HCT116 (cell line): ENCODE results near the gene SPTBN1. TPM values are rescaled to one million over a fixed set of nuclear protein-coding genes. Genes with fewer than 3 reads are reported as not detected.

ENCODE experiments used
- ATAC-seq: fragments of 200-7000 bp; cut with Tn5 transposase; 2 replicates; pipeline ENCODE4 v1.9.1; 2020; ENCODE audit warnings: mild to moderate bottlenecking, moderate library complexity
- BruUV-seq: library from RNA; stranded (reverse); fragments of 400-500 nt; replicated peaks from 2 replicates; lab custom pipeline; 2021; lab: Mats Ljungman, UMichigan
- CTCF ChIA-PET: fragments of 300-600 bp; sonication (Branson Sonifier 250); formaldehyde crosslinking; loops from one replicate; lab custom pipeline; 2021; ENCODE audit warnings: antibody characterized with exemption; lab: Charles Lee
- POLR2A ChIA-PET: fragments of 300-600, 350-600 bp; sonication (Branson Sonifier 250); formaldehyde crosslinking; loops from one replicate; lab custom pipeline; 2021; ENCODE audit warnings: antibody characterized with exemption; lab: Charles Lee
- RAD21 ChIA-PET, 2 experiments: fragments of 300-600 bp; sonication (Branson Sonifier 250); formaldehyde crosslinking; loops; one replicate each; lab custom pipeline; 2023; ENCODE audit warnings: low total read pairs in 2 of 2; ENCODE audit not compliant: uncharacterized antibody in 2 of 2, unreplicated experiment in 2 of 2, low non-redundant PET in 1 of 2; lab: Charles Lee
- DNase-seq: peaks from one replicate; pipeline ENCODE4 v3.0.0-alpha.2; 2010; ENCODE audit warnings: low read depth, low spot score
- H2AFZ ChIP-seq: fragments of 200-600 bp; shearing (Covaris generic), sonication (generic); 2 replicates; pipeline ENCODE4 v1.6.1; 2017; ENCODE audit warnings: low read depth, mixed run types, mixed read lengths, antibody characterized with exemption, low read length; ENCODE audit not compliant: poor library complexity, severe bottlenecking
- H3K27ac ChIP-seq: 2 replicates; pipeline ENCODE4 v1.5.1; 2012; ENCODE audit warnings: low read depth, low read length
- H3K27me3 ChIP-seq: fragments of 200-600 bp; sonication (generic); 2 replicates; pipeline ENCODE4 v1.6.1; 2016; ENCODE audit warnings: mixed run types, low read length, mixed read lengths; ENCODE audit not compliant: insufficient read depth
- H3K36me3 ChIP-seq, 2 experiments: fragments of 200-500 bp in 1 of 2; fragments of 200-600 bp in 1 of 2; sonication (Bioruptor generic) in 1 of 2; sonication (generic) in 1 of 2; 2 replicates each; pipeline versions ENCODE4 v1.5.1 to v1.6.1; 2014 to 2016; ENCODE audit warnings: low read length in 2 of 2, inconsistent platforms in 1 of 2, mixed read lengths in 1 of 2, mixed run types in 1 of 2; ENCODE audit not compliant: insufficient read depth in 2 of 2, control insufficient read depth in 1 of 2
- H3K4me1 ChIP-seq, 2 experiments: fragments of 200-600 bp in 1 of 2; sonication (generic) in 1 of 2; 2 replicates each; pipeline versions ENCODE4 v1.5.1 to v1.6.1; 2012 to 2017; ENCODE audit warnings: low read length in 2 of 2, inconsistent platforms in 1 of 2, mild to moderate bottlenecking in 1 of 2, mixed read lengths in 1 of 2, mixed run types in 1 of 2, moderate library complexity in 1 of 2; ENCODE audit not compliant: insufficient read depth in 2 of 2, control insufficient read depth in 1 of 2
- H3K4me2 ChIP-seq: fragments of 200-600 bp; sonication (generic); 2 replicates; pipeline ENCODE4 v1.6.1; 2017; ENCODE audit warnings: mixed run types, low read length, mixed read lengths
- H3K4me3 ChIP-seq, 2 experiments: fragments of 200-600 bp in 1 of 2; sonication (generic) in 1 of 2; replicated peaks in 1 of 2; 2 replicates each; pipeline ENCODE4 v1.5.1; 2011 to 2016; ENCODE audit warnings: low read length in 2 of 2, control low read depth in 1 of 2, low read depth in 1 of 2, mild to moderate bottlenecking in 1 of 2, mixed read lengths in 1 of 2, mixed run types in 1 of 2
- H3K79me2 ChIP-seq: fragments of 200-600 bp; sonication (generic); 2 replicates; pipeline ENCODE4 v1.6.1; 2017; ENCODE audit warnings: mild to moderate bottlenecking, mixed run types, low read length, moderate library complexity, mixed read lengths; ENCODE audit not compliant: insufficient read depth
- H3K9ac ChIP-seq: fragments of 200-600 bp; sonication (generic); 2 replicates; pipeline ENCODE4 v1.6.1; 2016; ENCODE audit warnings: low read length, mixed read lengths
- H3K9me2 ChIP-seq: fragments of 200-600 bp; sonication (generic), shearing (Covaris generic); 2 replicates; pipeline ENCODE4 v1.6.1; 2017; ENCODE audit warnings: mixed run types, mild to moderate bottlenecking, moderate library complexity; ENCODE audit not compliant: insufficient read depth
- H3K9me3 ChIP-seq, 2 experiments: fragments of 200-500 bp in 1 of 2; fragments of 200-600 bp in 1 of 2; sonication (Bioruptor generic) in 1 of 2; sonication (generic) in 1 of 2; 2 replicates each; pipeline ENCODE4 v1.6.1; 2014 to 2017; ENCODE audit warnings: low read length in 2 of 2, mixed read lengths in 2 of 2, inconsistent platforms in 1 of 2, low read depth in 1 of 2, mild to moderate bottlenecking in 1 of 2, mixed run types in 1 of 2, moderate library complexity in 1 of 2; ENCODE audit not compliant: control insufficient read depth in 1 of 2, insufficient read depth in 1 of 2
- H4K20me1 ChIP-seq: fragments of 200-600 bp; sonication (generic), shearing (Covaris generic); 2 replicates; pipeline ENCODE4 v1.6.1; 2017; ENCODE audit warnings: mixed run types, mild to moderate bottlenecking, moderate library complexity; ENCODE audit not compliant: insufficient read depth
- ATF3 ChIP-seq: IDR thresholded peaks from 2 replicates; pipeline ENCODE4 v1.6.1; 2012
- CBX3 ChIP-seq: IDR thresholded peaks from 2 replicates; pipeline ENCODE4 v1.6.1; 2012; ENCODE audit warnings: low read depth
- ELF1 ChIP-seq: IDR thresholded peaks from 2 replicates; pipeline ENCODE4 v1.6.1; 2012; ENCODE audit warnings: low read depth, borderline replicate concordance
- EZH2phosphoT487 ChIP-seq: fragments of 200-600 bp; IDR thresholded peaks from 2 replicates; pipeline ENCODE4 v1.6.1; 2018; ENCODE audit warnings: antibody characterized with exemption, borderline replicate concordance
- JUND ChIP-seq: IDR thresholded peaks from 2 replicates; pipeline ENCODE4 v1.6.1; 2012
- POLR2AphosphoS5 ChIP-seq: IDR thresholded peaks from 2 replicates; pipeline ENCODE4 v1.6.1; 2011; ENCODE audit warnings: mild to moderate bottlenecking, low read depth, low read length, moderate library complexity
- SIN3A ChIP-seq: IDR thresholded peaks from 2 replicates; pipeline ENCODE4 v1.6.1; 2012; ENCODE audit warnings: low read depth
- YY1 ChIP-seq: IDR thresholded peaks from 2 replicates; pipeline ENCODE4 v1.6.1; 2011; ENCODE audit warnings: low read length, low read depth, moderate library complexity, mild to moderate bottlenecking; ENCODE audit not compliant: insufficient replicate concordance; ENCODE audit errors: extremely low read depth
- ZNF274 ChIP-seq: fragments of 200-500 bp; sonication (Bioruptor generic); IDR thresholded peaks from 2 replicates; pipeline ENCODE4 v1.6.1; 2014; ENCODE audit warnings: mild to moderate bottlenecking, low read depth, low read length, inconsistent platforms
- intact Hi-C: fragments of 100-400 bp; cut with micrococcal nuclease; formaldehyde crosslinking; loops from 2 replicates; pipeline ENCODE4 v1.10.0; 2022
- total RNA-seq: library from RNA; stranded (reverse); gene quantifications from one replicate; pipeline ENCODE4 v1.2.1, GENCODE V29; 2021; ENCODE audit not compliant: unreplicated experiment
- TF ChIP-seq, protein P1 (sequence below), 3 experiments: fragments of 200-600 bp in 1 of 3; sonication (generic) in 1 of 3; IDR thresholded peaks in 2 of 3; conservative IDR thresholded peaks in 1 of 3; 2 replicates each; pipeline ENCODE4 v1.5.1; 2012 to 2017; ENCODE audit warnings: low read depth in 2 of 3, low read length in 2 of 3, antibody characterized with exemption in 1 of 3, borderline replicate concordance in 1 of 3, control low read depth in 1 of 3, mild to moderate bottlenecking in 1 of 3, mixed read lengths in 1 of 3, mixed run types in 1 of 3, moderate library complexity in 1 of 3; ENCODE audit not compliant: insufficient read depth in 1 of 3
- TF ChIP-seq, protein P2 (sequence below): IDR thresholded peaks from 2 replicates; pipeline ENCODE4 v1.6.1; 2011; ENCODE audit warnings: mild to moderate bottlenecking, low read length, moderate library complexity; ENCODE audit not compliant: insufficient replicate concordance; ENCODE audit errors: extremely low read depth

The SPTBN1 gene
- total RNA-seq, 1 experiment from 2014 or later = 84.4 TPM

GRCh38 chr2:54642677-54643430, 186.7 kb downstream of the SPTBN1 start:
- H3K36me3 ChIP-seq = peaks cover 23 to 42% of the 10 kb centered on the region in 2 experiments; a peak in 3 of 4 replicates
- ChIA-PET CTCF (no interaction called here), POLR2A (no interaction called here), RAD21 (no interaction called here)
- H3K4me1 ChIP-seq = no peaks in the 10 kb centered on the region
- ATAC-seq = no peak
- BruUV-seq = no TSS peak
- intact Hi-C loops = no loop called here
- H3K4me2 ChIP-seq = no peak overlapping the region
- no peak overlapping the region for H3K9ac ChIP-seq
- no peak overlapping the region for H2AFZ ChIP-seq
- no peaks in the 10 kb centered on the region for H3K79me2 ChIP-seq
- H3K27me3 ChIP-seq = no peaks in the 10 kb centered on the region
- H3K4me3 ChIP-seq = no peak overlapping the region
- TF ChIP-seq, protein P1, sequence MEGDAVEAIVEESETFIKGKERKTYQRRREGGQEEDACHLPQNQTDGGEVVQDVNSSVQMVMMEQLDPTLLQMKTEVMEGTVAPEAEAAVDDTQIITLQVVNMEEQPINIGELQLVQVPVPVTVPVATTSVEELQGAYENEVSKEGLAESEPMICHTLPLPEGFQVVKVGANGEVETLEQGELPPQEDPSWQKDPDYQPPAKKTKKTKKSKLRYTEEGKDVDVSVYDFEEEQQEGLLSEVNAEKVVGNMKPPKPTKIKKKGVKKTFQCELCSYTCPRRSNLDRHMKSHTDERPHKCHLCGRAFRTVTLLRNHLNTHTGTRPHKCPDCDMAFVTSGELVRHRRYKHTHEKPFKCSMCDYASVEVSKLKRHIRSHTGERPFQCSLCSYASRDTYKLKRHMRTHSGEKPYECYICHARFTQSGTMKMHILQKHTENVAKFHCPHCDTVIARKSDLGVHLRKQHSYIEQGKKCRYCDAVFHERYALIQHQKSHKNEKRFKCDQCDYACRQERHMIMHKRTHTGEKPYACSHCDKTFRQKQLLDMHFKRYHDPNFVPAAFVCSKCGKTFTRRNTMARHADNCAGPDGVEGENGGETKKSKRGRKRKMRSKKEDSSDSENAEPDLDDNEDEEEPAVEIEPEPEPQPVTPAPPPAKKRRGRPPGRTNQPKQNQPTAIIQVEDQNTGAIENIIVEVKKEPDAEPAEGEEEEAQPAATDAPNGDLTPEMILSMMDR (IDR thresholded peaks at IDR 0.05 in 2 of 3, conservative IDR thresholded peaks at IDR 0.05 in 1 of 3; ENCODE audit: borderline replicate concordance in 1 of 3, insufficient read depth in 1 of 3, low read depth in 2 of 3, low read length in 2 of 3) = no peak
- no peak for TF ChIP-seq EZH2phosphoT487
- no peak for TF ChIP-seq ZNF274
- no peak for TF ChIP-seq YY1
- no peak for TF ChIP-seq JUND
- TF ChIP-seq CBX3 = no peak
- TF ChIP-seq, protein P2, sequence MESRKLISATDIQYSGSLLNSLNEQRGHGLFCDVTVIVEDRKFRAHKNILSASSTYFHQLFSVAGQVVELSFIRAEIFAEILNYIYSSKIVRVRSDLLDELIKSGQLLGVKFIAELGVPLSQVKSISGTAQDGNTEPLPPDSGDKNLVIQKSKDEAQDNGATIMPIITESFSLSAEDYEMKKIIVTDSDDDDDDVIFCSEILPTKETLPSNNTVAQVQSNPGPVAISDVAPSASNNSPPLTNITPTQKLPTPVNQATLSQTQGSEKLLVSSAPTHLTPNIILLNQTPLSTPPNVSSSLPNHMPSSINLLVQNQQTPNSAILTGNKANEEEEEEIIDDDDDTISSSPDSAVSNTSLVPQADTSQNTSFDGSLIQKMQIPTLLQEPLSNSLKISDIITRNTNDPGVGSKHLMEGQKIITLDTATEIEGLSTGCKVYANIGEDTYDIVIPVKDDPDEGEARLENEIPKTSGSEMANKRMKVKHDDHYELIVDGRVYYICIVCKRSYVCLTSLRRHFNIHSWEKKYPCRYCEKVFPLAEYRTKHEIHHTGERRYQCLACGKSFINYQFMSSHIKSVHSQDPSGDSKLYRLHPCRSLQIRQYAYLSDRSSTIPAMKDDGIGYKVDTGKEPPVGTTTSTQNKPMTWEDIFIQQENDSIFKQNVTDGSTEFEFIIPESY = no peak
- no peak for TF ChIP-seq ELF1
- no peak for TF ChIP-seq SIN3A
- TF ChIP-seq POLR2AphosphoS5 = no peak
- TF ChIP-seq ATF3 = no peak
- TF ChIP-seq, all 23 proteins: peak for 0
- H3K9me2 ChIP-seq = no peaks in the 10 kb centered on the region
- DNase-seq = no peak
- H3K9me3 ChIP-seq = no peaks in the 10 kb centered on the region
- no peak overlapping the region for H3K27ac ChIP-seq
- 0 out of 2 replicates have a peak, but pooled peaks cover 3% of the 10 kb centered on the region for H4K20me1 ChIP-seq
